Measurements from ENCODE around the gene ZNF385A. TPM values are rescaled to one million over a fixed set of nuclear protein-coding genes. Genes with fewer than 3 reads are reported as not detected.

ZNF385A gene
- total and polyA plus RNA-seq, 9 of the 15 experiments (the other 6 are each of a cell fraction or from before 2014, with no cell fraction given) = 1.0 to 111 (median 7.7) TPM

DNA sequence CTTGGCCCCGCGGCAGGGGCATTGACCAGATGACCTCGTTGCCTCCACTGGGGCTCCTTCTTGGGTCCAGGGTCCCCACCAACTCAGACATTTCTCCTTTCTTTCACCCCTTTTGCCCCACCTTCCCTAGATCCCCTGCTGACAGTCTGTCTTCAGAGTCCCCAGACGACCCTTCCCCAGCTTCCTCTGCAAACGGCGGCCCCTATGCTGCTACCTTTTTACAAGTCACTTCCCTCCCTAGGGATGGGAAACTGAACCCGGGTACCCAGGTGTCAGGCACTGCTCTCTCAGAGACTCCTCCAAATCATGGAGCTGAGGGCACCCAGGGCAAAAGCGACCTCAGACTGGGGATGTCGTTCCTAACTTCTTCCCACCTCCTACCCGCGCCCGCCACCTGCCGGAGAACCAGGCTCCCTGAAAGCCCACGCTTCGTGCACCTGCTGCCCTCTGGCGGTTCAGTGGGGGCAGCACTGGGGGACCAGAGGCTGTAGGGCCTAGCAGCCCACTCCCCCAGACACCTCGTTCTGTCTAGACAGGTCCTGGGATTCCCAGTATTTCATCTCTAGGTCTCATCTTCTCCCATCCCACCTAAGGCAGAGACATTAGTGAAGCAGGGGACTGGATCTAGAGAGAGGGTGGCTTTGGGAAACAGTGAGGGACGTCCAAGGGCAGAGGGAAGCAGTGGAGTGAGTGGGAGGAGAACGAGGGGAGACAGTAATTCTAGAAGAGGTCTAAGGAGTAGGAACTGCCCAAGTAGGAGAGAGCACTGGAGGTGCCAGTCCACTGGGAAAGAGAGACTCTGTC, 4.9 kb downstream of the ZNF385A start (continued):
- TF ChIP-seq, protein P1, sequence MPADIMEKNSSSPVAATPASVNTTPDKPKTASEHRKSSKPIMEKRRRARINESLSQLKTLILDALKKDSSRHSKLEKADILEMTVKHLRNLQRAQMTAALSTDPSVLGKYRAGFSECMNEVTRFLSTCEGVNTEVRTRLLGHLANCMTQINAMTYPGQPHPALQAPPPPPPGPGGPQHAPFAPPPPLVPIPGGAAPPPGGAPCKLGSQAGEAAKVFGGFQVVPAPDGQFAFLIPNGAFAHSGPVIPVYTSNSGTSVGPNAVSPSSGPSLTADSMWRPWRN (IDR thresholded peaks at IDR 0.05; ENCODE audit: low read depth) = no peak
- TF ChIP-seq BDP1 (IDR thresholded peaks at IDR 0.05; ENCODE audit: insufficient read depth, insufficient read length) (no peak), MCM2 (IDR thresholded peaks at IDR 0.05; ENCODE audit: low read depth) (no peak), MEF2A (IDR thresholded peaks at IDR 0.05; ENCODE audit: control insufficient read depth, low read depth, low read length) (no peak), SAFB (IDR thresholded peaks at IDR 0.05; ENCODE audit: borderline replicate concordance, low read depth, low read length) (no peak), CBX5 (IDR thresholded peaks at IDR 0.05; ENCODE audit: borderline replicate concordance, low read depth) (no peak), E2F3 (CRISPR knock-in tag; IDR thresholded peaks at IDR 0.05) (no peak), NFIX (CRISPR knock-in tag; IDR thresholded peaks at IDR 0.05; ENCODE audit: low read depth) (no peak), ZNF347 (CRISPR knock-in tag; IDR thresholded peaks at IDR 0.05; ENCODE audit: low read depth) (no peak), MAFG (tag; conservative IDR thresholded peaks at IDR 0.05) (no peak), MIER1 (IDR thresholded peaks at IDR 0.05; ENCODE audit: low read depth) (no peak), ZNF23 (CRISPR knock-in tag; IDR thresholded peaks at IDR 0.05) (no peak), ARNT (IDR thresholded peaks at IDR 0.05) (peak in 1 of 2 experiments; percentile 76; a peak in 1 of 4 replicates), CHD1 (IDR thresholded peaks at IDR 0.05; ENCODE audit: low read length) (no peak), ZNF766 (CRISPR knock-in tag; conservative IDR thresholded peaks at IDR 0.05) (no peak), TEAD2 (tag; IDR thresholded peaks at IDR 0.05) (no peak), RBM22 (IDR thresholded peaks at IDR 0.05; ENCODE audit: low read depth, low read length, poor library complexity, severe bottlenecking) (no peak), HCFC1 (IDR thresholded peaks at IDR 0.05; ENCODE audit: low read depth, low read length) (peak; percentile 53; the same call in 1 of the 2 replicates), ZFPM2 (CRISPR knock-in tag; IDR thresholded peaks at IDR 0.05) (no peak), NFATC3 (IDR thresholded peaks at IDR 0.05) (no peak), ZNF175 (CRISPR knock-in tag; IDR thresholded peaks at IDR 0.05; ENCODE audit: low read depth) (no peak), MBD2 (IDR thresholded peaks at IDR 0.05; ENCODE audit: borderline replicate concordance, low read depth) (no peak), EHMT2 (IDR thresholded peaks at IDR 0.05) (no peak), ZNF785 (CRISPR knock-in tag; IDR thresholded peaks at IDR 0.05) (no peak), NFE2L1 (tag; IDR thresholded peaks at IDR 0.05; ENCODE audit: borderline replicate concordance, low read depth) (no peak), MEF2D (tag; conservative IDR thresholded peaks at IDR 0.05; ENCODE audit: low read depth) (no peak), NR2C1 (IDR thresholded peaks at IDR 0.05) (no peak), NR2C1 (tag; IDR thresholded peaks at IDR 0.05) (no peak), ZNF431 (CRISPR knock-in tag; IDR thresholded peaks at IDR 0.05) (no peak), ZNF121 (CRISPR knock-in tag; conservative IDR thresholded peaks at IDR 0.05) (no peak), PHB (CRISPR knock-in tag; IDR thresholded peaks at IDR 0.05) (no peak), PPARD (CRISPR knock-in tag; IDR thresholded peaks at IDR 0.05) (no peak)
